Ovary (tissue), 1 donor: Measurements from ENCODE around the gene CFAP92.

Experiments
- EP300 ChIP-seq: sonication (generic); formaldehyde crosslinking; IDR thresholded peaks from one replicate; pipeline ENCODE4 v1.6.1; 2017; ENCODE audit warnings: antibody characterized with exemption
- POLR2A ChIP-seq: fragments of 450-650 bp; IDR thresholded peaks from one replicate; pipeline ENCODE4 v1.6.1; 2017; ENCODE audit warnings: antibody characterized with exemption, mild to moderate bottlenecking, moderate library complexity

DNA sequence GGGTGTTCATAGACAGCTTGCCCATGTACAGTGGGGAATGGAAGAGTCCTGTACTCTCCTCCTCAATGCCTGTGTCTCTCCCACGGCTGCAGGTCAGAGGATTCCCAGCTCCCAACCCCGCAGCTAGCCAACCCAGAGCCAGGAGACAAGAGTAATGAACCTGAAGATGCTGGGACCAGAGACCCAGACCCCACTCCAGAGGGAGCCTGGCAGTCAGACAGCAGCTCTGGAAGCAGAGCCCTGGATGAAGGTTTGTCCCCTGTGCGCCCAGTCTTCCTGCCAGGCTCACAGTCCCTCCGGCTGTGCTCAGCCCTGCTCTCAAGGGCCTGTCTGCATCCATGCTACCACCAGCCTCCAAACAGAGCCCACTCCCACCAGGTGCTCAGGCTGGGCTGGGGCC, 36.7 kb upstream of the CFAP92 start:
- TF ChIP-seq EP300 (no peak), POLR2A (no peak)
